HG02798 (cell line): ENCODE results near the gene SLAIN2.

Experiments
- ATAC-seq: cut with Tn5 transposase; IDR thresholded peaks from one replicate; pipeline ENCODE4 v1.9.1; 2021; ENCODE audit warnings: mild to moderate bottlenecking; ENCODE audit not compliant: unreplicated experiment, poor library complexity

Gene SLAIN2

DNA sequence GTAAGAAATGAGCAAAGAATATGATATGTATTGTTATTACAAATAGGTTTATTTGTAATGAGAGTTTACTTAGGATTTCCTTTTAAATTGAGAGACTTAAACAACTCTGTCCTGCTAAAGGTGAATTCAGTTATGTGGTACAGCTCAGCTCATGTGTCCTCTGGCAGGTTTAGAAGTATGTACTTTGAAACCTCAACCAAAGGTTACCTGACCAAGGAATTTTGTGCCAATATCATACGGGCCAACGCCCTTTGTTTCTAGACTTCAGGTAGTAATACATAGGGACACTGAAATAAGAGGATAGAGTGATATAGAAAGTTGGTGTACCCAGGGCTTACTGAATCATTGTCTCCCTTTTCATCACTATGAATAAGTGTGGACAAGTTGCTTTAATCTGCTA is 25.7 kb downstream of the SLAIN2 start:
- no peak for ATAC-seq

- no peak for ATAC-seq
These were observed 27.1 kb downstream of the SLAIN2 start for GRCh38 chr4:48368389-48368788.

DNA sequence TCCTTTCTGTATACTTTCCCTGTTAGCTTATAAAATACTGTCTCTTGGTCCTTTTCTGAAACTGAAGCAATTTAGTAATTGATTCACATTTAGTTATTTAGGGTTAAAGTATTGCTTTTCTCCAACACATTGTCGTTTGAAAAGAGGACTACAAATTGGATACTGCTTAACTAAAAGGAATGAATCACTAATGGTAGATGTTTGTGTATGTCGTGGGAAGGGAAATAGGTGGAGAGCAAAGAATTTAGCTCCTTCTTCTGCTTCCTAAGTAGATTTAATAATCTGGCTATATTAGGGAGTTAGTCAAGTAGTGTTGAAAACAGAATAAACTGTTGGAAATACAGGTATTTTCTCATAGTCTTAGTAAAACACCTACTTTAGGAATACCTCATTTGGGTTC is 27.9 kb downstream of the SLAIN2 start:
- ATAC-seq, result no peak

DNA sequence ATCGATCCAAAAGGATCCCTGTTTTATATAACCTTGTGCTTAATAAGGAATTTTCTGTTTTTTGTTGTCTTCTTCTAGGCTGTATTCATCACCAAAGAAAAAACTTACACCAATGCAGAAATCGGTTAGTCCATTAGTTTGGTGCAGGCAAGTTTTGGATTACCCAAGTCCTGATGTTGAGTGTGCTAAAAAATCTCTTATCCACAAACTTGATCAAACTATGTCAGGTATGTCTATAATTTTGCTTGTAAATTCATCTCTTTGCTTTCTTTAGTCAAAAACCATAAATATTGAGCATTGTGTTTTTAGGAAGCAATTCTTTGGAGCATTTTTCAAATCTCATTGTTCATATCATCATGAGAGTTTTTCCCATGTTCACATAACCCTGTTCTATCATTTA is 28.4 kb downstream of the SLAIN2 start:
- no peak for ATAC-seq

DNA sequence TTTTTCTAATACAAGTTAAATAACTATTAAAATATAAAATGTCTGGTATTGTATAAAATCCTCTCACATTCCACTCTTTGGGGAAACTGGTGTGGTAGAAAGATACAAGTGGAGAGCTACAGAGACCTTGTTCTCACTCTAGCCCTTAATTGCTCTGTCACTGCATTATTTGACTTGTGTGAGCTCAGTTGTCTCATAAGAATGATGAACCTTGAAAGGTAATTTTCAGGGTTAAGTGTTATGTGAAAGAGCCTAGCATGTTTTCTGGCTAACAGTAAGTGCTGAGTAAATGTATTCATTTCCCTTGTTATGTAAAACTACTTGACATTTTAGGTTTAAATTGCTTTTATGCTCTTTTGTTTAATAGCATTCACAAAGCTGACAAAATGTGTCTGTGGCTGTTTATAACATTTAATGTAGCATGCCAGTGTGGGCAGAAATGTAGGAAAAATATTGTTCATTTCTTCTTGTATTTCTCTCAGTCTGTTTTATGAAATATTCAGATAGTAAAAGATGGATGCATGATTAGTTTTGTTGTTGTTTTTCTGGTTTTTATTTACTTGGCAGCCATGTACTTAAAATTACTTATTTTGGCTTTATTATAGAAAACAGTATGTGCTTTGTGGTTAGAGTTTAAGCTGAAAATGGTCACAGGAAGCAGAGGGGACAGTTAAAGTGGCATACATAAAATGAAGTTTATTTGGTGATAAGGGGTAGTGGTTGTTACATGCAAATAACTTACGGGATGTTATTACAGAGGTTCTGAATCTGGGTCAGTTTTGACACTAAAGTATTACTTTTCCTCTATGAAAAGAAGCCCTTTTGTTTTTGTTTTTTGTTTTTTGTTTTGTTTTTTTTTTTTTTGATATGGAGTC is 29.2 kb downstream of the SLAIN2 start:
- no peak for ATAC-seq

GRCh38 chr4:48372272-48372671 is 30.9 kb downstream of the SLAIN2 start:
- ATAC-seq, result no peak

DNA sequence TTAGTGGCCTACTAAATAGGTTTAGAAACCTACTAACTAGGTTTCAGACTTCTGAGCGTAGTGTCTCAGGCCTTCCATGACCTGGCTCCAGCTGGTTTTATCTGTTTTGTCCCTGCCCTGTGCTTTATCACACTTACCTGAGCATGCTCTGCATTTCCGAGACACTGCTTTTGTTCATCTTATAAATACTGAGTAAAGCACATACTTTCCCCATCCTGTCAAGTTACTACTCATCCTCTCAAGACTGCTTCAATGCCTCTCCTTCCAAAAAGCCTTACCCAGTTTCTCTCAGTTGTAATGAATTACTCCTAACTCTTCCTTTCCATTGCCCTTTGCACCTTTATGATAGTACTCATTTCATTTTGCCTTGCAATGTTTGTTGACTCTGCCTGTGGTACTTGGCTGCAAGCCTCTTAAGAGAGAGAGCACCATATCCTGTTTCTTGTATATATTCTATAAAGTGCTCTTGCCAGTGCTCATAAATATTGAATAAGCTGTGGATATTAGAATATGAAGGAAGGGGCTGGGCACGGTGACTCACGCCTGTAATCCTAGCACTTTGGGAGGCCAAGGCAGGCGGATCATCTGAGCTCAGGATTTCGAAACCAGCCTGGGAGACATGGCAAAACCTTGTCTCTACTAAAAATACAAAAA is 34.4 kb downstream of the SLAIN2 start:
- no peak for ATAC-seq

DNA sequence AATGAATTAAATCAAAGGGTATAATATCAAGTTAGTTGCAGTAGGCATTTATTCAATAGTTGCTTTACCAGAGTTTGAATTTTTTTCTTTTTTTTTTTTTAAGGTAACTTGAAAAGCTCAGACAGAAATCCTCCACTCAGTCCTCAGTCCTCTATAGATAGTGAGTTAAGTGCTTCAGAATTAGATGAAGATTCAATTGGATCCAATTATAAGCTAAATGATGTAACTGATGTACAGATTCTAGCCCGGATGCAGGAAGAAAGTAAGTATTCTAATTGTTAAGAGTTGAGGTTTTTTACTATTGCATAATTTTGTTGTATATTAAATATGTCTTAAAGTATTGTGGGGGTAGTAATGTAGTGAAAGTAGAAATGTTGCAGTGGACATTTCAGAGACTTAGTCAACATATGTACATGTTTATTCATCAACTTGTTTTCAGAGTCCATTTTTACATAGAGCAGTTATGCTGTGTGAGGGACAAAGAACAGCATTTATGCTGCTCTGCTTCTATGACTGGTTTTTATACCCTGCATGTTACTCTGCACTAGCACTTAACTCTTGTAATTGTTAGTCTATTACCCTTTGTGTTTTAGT is 38.4 kb downstream of the SLAIN2 start:
- ATAC-seq, result no peak

DNA sequence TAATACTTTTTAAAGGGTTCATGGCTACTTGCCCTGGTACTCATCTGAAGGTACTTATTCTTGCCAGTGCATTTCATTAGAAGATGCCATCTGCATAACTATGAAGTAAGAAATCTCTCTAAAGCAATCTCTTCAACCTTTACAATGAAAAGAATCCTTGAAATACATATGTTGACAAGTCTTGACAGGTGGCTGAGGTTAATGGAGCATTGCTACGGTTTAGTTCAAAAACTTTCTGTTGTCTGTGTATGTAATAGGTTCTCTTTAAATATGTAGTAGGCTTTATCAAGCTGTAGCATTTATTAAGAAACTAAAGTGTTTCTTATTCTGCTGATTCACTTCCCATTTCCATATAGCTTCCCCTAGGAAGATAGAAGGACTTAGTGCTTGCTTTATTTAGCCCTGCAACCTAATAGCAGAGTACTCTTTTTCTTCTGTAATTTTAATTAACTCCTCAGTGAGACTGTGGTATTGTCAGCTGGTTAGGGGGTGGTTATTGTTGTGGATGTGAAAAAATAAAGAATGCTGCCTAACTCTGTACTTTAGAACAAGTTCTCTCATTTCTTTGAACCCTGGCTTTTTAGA is 39.3 kb downstream of the SLAIN2 start:
- no peak for ATAC-seq

GRCh38 chr4:48388525-48389154 is 47.3 kb downstream of the SLAIN2 start:
- no peak for ATAC-seq

DNA sequence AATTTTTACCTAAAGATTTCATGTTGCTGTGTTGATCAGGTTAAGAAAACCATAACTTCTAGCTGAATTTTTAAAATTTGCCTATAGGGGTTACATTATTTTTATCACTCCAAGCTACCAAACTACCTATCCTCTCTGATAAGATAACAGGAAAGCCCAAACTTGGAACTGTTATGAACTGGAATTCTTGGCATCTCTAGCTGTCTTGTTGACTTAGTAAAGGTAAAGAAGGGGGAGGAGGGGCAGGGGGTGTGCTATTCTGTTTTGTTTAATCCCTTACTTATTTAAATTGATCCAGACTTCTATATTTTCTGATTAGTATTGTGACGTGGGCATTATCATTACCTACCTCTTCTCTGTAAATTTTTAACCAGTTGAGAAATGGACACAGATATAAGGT is 54.7 kb downstream of the SLAIN2 start:
- no peak for ATAC-seq

GRCh38 chr4:48400416-48400815 is 59.1 kb downstream of the SLAIN2 start:
- no peak for ATAC-seq

DNA sequence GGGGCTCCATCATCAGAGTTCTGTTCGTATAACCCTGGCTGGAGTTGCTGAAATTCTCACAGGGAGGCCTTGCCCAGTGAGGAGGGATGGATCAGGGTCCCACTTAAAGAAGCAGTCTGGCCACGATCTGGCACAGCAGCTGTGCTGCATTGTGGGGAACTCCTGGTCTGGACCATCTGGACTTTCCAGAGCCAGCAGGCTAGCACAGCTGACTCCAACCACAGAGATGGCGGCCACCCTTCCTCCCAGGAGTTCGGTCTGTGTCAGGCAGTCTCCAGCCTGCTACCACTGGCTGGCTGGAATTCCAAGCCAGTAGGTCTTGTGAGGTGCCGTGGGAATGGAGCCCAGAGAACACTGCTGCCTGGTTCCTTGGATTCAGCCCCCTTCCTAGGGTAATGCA is 62.0 kb downstream of the SLAIN2 start:
- no peak for ATAC-seq

GRCh38 chr4:48403779-48404178 is 62.5 kb downstream of the SLAIN2 start:
- no peak for ATAC-seq

DNA sequence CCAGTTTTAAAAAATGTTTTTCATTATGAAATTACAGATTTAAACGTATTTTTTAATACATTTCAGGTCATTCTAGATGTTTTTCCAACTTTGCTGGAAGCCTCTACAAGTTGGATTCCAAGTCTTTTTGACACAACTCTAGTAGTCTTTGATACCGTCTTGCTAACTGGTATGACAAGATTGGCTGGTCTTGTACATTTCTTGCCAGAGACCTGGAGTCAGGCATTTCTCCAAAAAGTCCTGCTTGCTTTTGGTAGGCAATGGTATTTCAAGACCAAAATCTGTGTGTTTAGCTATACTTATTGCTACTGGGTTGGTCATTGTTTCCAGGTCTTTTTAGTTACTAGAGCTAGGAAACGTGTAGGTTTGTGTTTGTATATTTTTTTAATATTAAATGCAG is 64.6 kb downstream of the SLAIN2 start:
- ATAC-seq, result no peak

GRCh38 chr4:48409203-48409602 is 67.9 kb downstream of the SLAIN2 start:
- no peak for ATAC-seq

GRCh38 chr4:48410812-48411211 is 69.5 kb downstream of the SLAIN2 start:
- no peak for ATAC-seq

DNA sequence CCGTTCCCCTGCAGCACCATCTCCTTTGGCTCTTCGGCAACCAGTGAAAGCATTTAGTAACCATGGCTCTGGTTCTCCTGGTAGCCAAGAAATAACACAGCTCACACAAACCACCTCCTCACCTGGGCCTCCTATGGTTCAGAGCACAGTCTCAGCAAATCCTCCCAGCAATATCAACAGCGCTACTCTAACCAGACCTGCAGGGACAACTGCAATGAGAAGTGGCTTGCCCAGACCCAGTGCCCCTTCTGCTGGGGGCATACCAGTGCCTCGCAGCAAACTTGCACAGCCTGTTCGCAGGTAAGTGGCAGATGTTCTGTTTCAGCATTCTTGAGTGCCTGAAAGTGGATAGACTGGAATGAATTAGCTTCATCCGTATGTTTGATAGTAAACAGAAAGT is 78.8 kb downstream of the SLAIN2 start:
- ATAC-seq, result no peak

DNA sequence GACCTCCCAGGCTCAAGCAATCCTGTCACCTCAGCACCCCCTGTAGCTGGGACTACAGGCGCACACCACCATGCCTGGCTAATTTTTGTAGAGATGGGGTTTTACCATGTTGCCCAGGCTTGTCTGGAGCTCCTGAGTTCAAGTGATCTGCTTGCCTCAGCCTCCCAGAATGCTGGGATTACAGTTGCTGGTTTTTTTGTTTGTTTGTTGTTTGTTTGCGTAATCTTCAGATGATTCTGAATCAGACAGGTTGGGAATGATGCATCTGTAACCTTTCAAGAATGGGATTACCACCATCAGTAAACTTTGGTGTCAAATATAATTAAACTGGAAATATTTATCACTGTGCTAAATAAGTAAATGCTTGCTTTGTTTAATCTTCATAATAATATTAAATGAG is 79.8 kb downstream of the SLAIN2 start:
- ATAC-seq, result no peak

GRCh38 chr4:48428926-48429325 is 87.6 kb downstream of the SLAIN2 start:
- no peak for ATAC-seq
